Pancreas (tissue), 10 donors: ENCODE measurements around the gene MSRB3. TPM values are rescaled to one million over a fixed set of nuclear protein-coding genes. Genes with fewer than 3 reads are reported as not detected.

Experiments
- ATAC-seq, 4 donors: fragments of 200-7000 bp; cut with Tn5 transposase; one replicate each; pipeline versions ENCODE4 v1.8.0 to v1.9.1; 2020; ENCODE audit warnings: mild to moderate bottlenecking in 4 of 4, moderate library complexity in 4 of 4
- DNase-seq, 6 donors: peaks; one replicate each; pipeline ENCODE4 v3.0.0-alpha.2; 2020
- FAIRE-seq: peaks from 2 replicates; lab custom pipeline; 2012; peaks lifted over from hg19 to GRCh38; lab: Jason Lieb, UNC
- H3K27ac ChIP-seq, 4 donors: fragments of 200-600 bp; sonication (generic); 1 replicate in 3 of 4; 2 replicates in 1 of 4; pipeline versions ENCODE4 v1.5.0 to v1.8.0; 2020
- H3K27me3 ChIP-seq, 4 donors: fragments of 200-600 bp; one replicate each; pipeline ENCODE4 v1.8.0; 2021
- H3K36me3 ChIP-seq, 3 donors: fragments of 200-600 bp; sonication (generic) in 1 of 3; one replicate each; pipeline versions ENCODE4 v1.5.0 to v1.8.0; 2020 to 2021
- H3K4me1 ChIP-seq, 3 donors: fragments of 200-600 bp; one replicate each; pipeline ENCODE4 v1.8.0; 2021
- H3K4me3 ChIP-seq, 4 donors: fragments of 200-600 bp; sonication (generic) in 2 of 4; one replicate each; pipeline versions ENCODE4 v1.5.0 to v1.8.0; 2020 to 2021
- H3K9me3 ChIP-seq, 4 donors: fragments of 200-600 bp; one replicate each; pipeline ENCODE4 v1.8.0; 2021
- WGBS, 2 donors: extraction: QIAGEN DNeasy Blood & Tissue Kit; methylation state at CpG; one replicate each; pipeline ENCODE4 v1.1.7; 2013; 5-methylcytosine and 5-hydroxymethylcytosine counted together
- intact Hi-C, 3 donors: fragments of 100-400 bp; cut with DNase I; formaldehyde crosslinking; loops; one replicate each; pipeline versions ENCODE4 v1.11.1 to v1.14.2; 2022
- polyA plus RNA-seq, 2 donors: library from polyadenylated mRNA; stranded (reverse); fragments of 200-250 nt; gene quantifications; one replicate each; pipeline ENCODE4 v1.2.3, GENCODE V29; 2013
- total RNA-seq, 6 donors: library from RNA; stranded (reverse); fragmentation: NEBNext Ultra II Directional in 4 of 6; extraction: Animal tissue kit (Norgen Biotek cat#: 25700) in 4 of 6; gene quantifications; one replicate each; pipeline versions ENCODE4 v1.2.1 to v1.2.4, GENCODE V29; 2021 to 2023
- TF ChIP-seq, protein P1 (sequence below), 4 donors: fragments of 200-600 bp; sonication (generic) in 3 of 4; IDR thresholded peaks; one replicate each; pipeline versions ENCODE4 v1.5.0 to v1.8.0; 2021; ENCODE audit warnings: antibody characterized with exemption in 4 of 4
- donor health status: healthy with polysubstance abuse.
- donor health status: DM: no; HTN: no; CAD: no; lungs with moderate emphysema.
- donor health status: DM: no; HTN: no; CAD: no.
- donor health status: control.
- donor health status: control.
- donor health status: Bipolar disorder and iron deficiency.
- donor health status: DM: yes; HTN: yes; CAD: no.
- donor health status: DM: no; HTN: no; CAD: no.
- donor health status: DM: no; HTN: no; CAD: no.
- donor health status: DM: yes; HTN: yes; CAD: no.

MSRB3 gene
- total and polyA plus RNA-seq, 8 donors = 3.2 to 11.8 (median 3.9) TPM

- H3K9me3 ChIP-seq = no peaks in the 10 kb centered on the region
- H3K4me1 ChIP-seq = no peaks in the 10 kb centered on the region
- DNase-seq = no peak
- H3K4me3 ChIP-seq = no peak overlapping the region
- no peak overlapping the region for H3K27ac ChIP-seq
- no peak for ATAC-seq
- TF ChIP-seq, protein P1, sequence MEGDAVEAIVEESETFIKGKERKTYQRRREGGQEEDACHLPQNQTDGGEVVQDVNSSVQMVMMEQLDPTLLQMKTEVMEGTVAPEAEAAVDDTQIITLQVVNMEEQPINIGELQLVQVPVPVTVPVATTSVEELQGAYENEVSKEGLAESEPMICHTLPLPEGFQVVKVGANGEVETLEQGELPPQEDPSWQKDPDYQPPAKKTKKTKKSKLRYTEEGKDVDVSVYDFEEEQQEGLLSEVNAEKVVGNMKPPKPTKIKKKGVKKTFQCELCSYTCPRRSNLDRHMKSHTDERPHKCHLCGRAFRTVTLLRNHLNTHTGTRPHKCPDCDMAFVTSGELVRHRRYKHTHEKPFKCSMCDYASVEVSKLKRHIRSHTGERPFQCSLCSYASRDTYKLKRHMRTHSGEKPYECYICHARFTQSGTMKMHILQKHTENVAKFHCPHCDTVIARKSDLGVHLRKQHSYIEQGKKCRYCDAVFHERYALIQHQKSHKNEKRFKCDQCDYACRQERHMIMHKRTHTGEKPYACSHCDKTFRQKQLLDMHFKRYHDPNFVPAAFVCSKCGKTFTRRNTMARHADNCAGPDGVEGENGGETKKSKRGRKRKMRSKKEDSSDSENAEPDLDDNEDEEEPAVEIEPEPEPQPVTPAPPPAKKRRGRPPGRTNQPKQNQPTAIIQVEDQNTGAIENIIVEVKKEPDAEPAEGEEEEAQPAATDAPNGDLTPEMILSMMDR (IDR thresholded peaks at IDR 0.05) = no peak
- no peak for FAIRE-seq
- WGBS, 2 donors = 77 to 84% methylated on average over 4 of the region's 4 CpGs
- intact Hi-C loops = no loop called here
- no peaks in the 10 kb centered on the region for H3K27me3 ChIP-seq
- no peaks in the 10 kb centered on the region for H3K36me3 ChIP-seq
Observed at GRCh38 chr12:65488197-65488596, 209.7 kb downstream of the MSRB3 start.

GRCh38 chr12:65490250-65490649, 211.8 kb downstream of the MSRB3 start:
- H3K4me3 ChIP-seq = no peak overlapping the region
- no peaks in the 10 kb centered on the region for H3K36me3 ChIP-seq
- peak overlapping the region in 3 of 4 donors; percentile 25 to 37 (median 29) for H3K27ac ChIP-seq
- TF ChIP-seq, protein P1 (IDR thresholded peaks at IDR 0.05) = no peak
- FAIRE-seq = no peak
- no peaks in the 10 kb centered on the region for H3K9me3 ChIP-seq
- intact Hi-C loops = no loop called here
- DNase-seq = no peak
- H3K4me1 ChIP-seq = no peaks in the 10 kb centered on the region
- ATAC-seq = peak in 3 of 4 donors; percentile 75 to 83 (median 80)
- no peaks in the 10 kb centered on the region for H3K27me3 ChIP-seq

- 72 to 80% methylated on average over 1 of the region's 1 CpG for WGBS, 2 donors
- no peak overlapping the region for H3K27ac ChIP-seq
- ATAC-seq = no peak
Observed at GRCh38 chr12:65492998-65493912, 214.8 kb downstream of the MSRB3 start.

DNA sequence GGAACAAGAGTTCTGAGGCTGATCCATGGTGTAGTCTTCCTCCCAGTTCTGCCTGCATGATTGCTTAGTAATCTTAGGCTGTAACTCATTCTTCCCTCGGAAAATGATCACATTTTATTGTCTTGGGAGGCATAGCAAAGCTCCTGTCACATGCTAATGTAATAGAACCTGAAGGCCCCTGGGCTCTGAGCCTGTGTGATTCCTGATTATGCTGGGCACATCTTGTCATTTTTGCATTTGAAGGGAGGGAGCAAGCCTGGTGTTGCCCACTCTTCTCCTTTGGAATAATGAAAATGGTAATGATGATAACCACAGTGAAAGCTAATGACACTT, 215.4 kb downstream of the MSRB3 start:
- TF ChIP-seq, protein P1 (IDR thresholded peaks at IDR 0.05) = no peak
- H3K4me1 ChIP-seq = no peaks in the 10 kb centered on the region
- no peaks in the 10 kb centered on the region for H3K36me3 ChIP-seq
- FAIRE-seq (no peak), ATAC-seq (no peak), DNase-seq (no peak)
- no peak overlapping the region for H3K27ac ChIP-seq
- 30 to 51% methylated on average over 1 of the region's 1 CpG for WGBS, 2 donors
- intact Hi-C loops = no loop called here
- H3K9me3 ChIP-seq = no peaks in the 10 kb centered on the region
- no peaks in the 10 kb centered on the region for H3K27me3 ChIP-seq
- H3K4me3 ChIP-seq = no peak overlapping the region

More at GRCh38 chr12:65492998-65493912, 214.8 kb downstream of the MSRB3 start:
- Histone ChIP-seq H3K36me3 (no peaks in the 10 kb centered on the region), H3K4me3 (no peak overlapping the region), H3K9me3 (no peaks in the 10 kb centered on the region), H3K4me1 (no peaks in the 10 kb centered on the region), H3K27me3 (no peaks in the 10 kb centered on the region)
- intact Hi-C loops = no loop called here
- no peak for DNase-seq
- TF ChIP-seq, protein P1 (IDR thresholded peaks at IDR 0.05) = no peak
- FAIRE-seq = no peak

DNA sequence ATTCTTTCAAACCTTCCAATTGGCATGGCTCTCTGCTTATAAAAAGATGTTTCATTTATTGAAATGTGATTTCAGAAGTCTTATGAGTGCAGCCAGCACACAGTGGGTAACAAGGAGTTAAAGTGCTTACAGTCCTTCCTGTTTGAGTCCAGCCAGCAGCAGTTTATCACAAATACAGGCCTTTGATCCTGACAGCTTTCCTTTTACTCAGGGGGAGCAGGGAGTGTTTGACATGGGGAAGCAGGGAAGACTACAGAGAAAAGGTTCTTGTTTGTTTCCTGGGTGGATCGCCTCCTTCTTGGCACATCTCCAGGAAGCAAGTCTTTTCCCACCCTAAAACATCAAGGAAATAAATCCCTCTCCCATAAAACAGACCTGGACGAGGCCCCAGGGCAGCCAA, 216.1 kb downstream of the MSRB3 start:
- Histone ChIP-seq H3K4me3 (no peak overlapping the region), H3K36me3 (no peaks in the 10 kb centered on the region), H3K4me1 (no peaks in the 10 kb centered on the region), H3K27ac (no peak overlapping the region), H3K9me3 (no peaks in the 10 kb centered on the region), H3K27me3 (no peaks in the 10 kb centered on the region)
- 15 to 35% methylated on average over 2 of the region's 2 CpGs for whole genome bisulfite sequencing, 2 donors
- FAIRE-seq (no peak), ATAC-seq (peak in 3 of 4 donors; percentile 36 to 63 (median 38)), DNase-seq (no peak)
- TF ChIP-seq, protein P1 (IDR thresholded peaks at IDR 0.05) = no peak
- intact Hi-C loops = no loop called here
